NB4 (cell line): ENCODE measurements around the gene SPAG17.

Source experiments
- CTCF ChIP-seq: IDR thresholded peaks from one replicate; pipeline ENCODE4 v1.5.1; 2012; ENCODE audit warnings: low read depth, low read length
- TF ChIP-seq, protein P1 (sequence below): IDR thresholded peaks from 2 replicates; pipeline ENCODE4 v1.6.1; 2011; ENCODE audit warnings: low read depth, low read length

DNA sequence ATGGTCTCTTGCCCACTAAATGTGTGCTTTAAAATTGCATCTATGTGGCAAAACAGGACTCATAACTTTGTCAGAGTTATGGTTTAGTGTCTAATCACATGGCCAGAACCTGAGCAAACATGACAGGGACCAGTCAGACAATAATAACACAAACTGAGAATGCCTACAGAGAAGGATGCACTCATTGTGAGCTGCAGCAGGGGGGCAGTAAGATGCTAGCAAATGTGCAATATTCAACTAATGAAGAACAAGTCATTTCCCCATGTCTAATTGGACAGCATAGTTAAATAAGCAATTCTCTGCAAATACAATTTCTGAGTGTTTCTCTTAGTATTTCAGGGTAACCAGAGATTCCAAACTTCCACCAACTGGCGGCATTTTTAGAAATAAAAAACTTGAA lies 30.8 kb downstream of the SPAG17 start:
- no peak for TF ChIP-seq CTCF
- TF ChIP-seq, protein P1, sequence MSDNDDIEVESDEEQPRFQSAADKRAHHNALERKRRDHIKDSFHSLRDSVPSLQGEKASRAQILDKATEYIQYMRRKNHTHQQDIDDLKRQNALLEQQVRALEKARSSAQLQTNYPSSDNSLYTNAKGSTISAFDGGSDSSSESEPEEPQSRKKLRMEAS, result no peak
